Transverse colon (tissue), 4 donors: ENCODE data around the gene PABPN1. TPM values are rescaled to one million over a fixed set of nuclear protein-coding genes. Genes with fewer than 3 reads are reported as not detected.

ENCODE experiments used
- DNase-seq: peaks from one replicate; pipeline ENCODE4 v3.0.0-alpha.2; 2019
- H3K27ac ChIP-seq, 4 donors: fragments of 200-600 bp; sonication (generic); 2 replicates each; pipeline ENCODE4 v1.5.1; 2016 to 2018; ENCODE audit warnings: inconsistent platforms in 4 of 4
- H3K27me3 ChIP-seq: fragments of 200-600 bp; sonication (generic); 2 replicates; pipeline ENCODE4 v1.5.1; 2017; ENCODE audit warnings: inconsistent platforms
- H3K36me3 ChIP-seq, 4 donors: fragments of 200-600 bp; sonication (generic); 2 replicates each; pipeline ENCODE4 v1.5.1; 2017 to 2019; ENCODE audit warnings: inconsistent platforms in 4 of 4
- H3K4me1 ChIP-seq, 4 donors: fragments of 200-600 bp; sonication (generic); 2 replicates each; pipeline ENCODE4 v1.5.1; 2017 to 2020; ENCODE audit warnings: inconsistent platforms in 4 of 4
- H3K4me3 ChIP-seq, 4 donors: fragments of 200-600 bp; sonication (generic); 1 replicate in 1 of 4; 2 replicates in 3 of 4; pipeline versions ENCODE4 v1.5.1 to v1.6.1; 2017 to 2019; ENCODE audit warnings: inconsistent platforms in 4 of 4
- H3K9me3 ChIP-seq, 2 donors: fragments of 200-600 bp; sonication (generic); 2 replicates each; pipeline ENCODE4 v1.5.1; 2017 to 2019; ENCODE audit warnings: inconsistent platforms in 2 of 2
- CTCF ChIP-seq, 5 experiments: fragments of 200-600 bp in 3 of 5; fragments of 450-650 bp in 2 of 5; sonication (generic) in 3 of 5; IDR thresholded peaks; 1 replicate in 2 of 5; 2 replicates in 3 of 5; pipeline ENCODE4 v1.5.1; 2016 to 2017; ENCODE audit warnings: antibody characterized with exemption in 5 of 5, inconsistent platforms in 3 of 5, mild to moderate bottlenecking in 2 of 5, moderate library complexity in 1 of 5
- EP300 ChIP-seq: sonication (generic); formaldehyde crosslinking; IDR thresholded peaks from one replicate; pipeline ENCODE4 v1.6.1; 2017; ENCODE audit warnings: antibody characterized with exemption, low read depth
- POLR2A ChIP-seq: fragments of 450-650 bp; IDR thresholded peaks from one replicate; pipeline ENCODE4 v1.6.1; 2016; ENCODE audit warnings: antibody characterized with exemption, mild to moderate bottlenecking, moderate library complexity
- POLR2AphosphoS5 ChIP-seq, 3 donors: sonication (generic); formaldehyde crosslinking; IDR thresholded peaks; one replicate each; pipeline ENCODE4 v1.6.1; 2016; ENCODE audit warnings: antibody characterized with exemption in 3 of 3
- WGBS, 2 donors: methylation state at CpG; one replicate each; pipeline ENCODE4 v1.1.5; 2018; ENCODE audit warnings: low coverage in 1 of 2; 5-methylcytosine and 5-hydroxymethylcytosine counted together
- in situ Hi-C, 4 donors: fragments of 200-750 bp; cut with MboI; loops; one replicate each; pipeline versions ENCODE4 v1.15.0 to v1.15.1; 2017; ENCODE audit warnings: low sequenced_read_pairs in 3 of 4, low pct_ligation_motif_present in 1 of 4, low pct_unique_long_range_greater_than_20kb in 1 of 4
- intact Hi-C: fragments of 100-400 bp; cut with DNase I; formaldehyde crosslinking; loops from one replicate; pipeline ENCODE4 v1.15.1; 2023; ENCODE audit warnings: low total_unique reads
- total RNA-seq, 4 donors: library from RNA; depleted of rRNA; stranded (reverse); fragments of >200 nt; gene quantifications; one replicate each; pipeline ENCODE4 v1.1.0, GENCODE V29; 2016

The PABPN1 gene
- total RNA-seq, 4 donors from 2014 or later: 50.0 to 149 (median 63.7) TPM

DNA sequence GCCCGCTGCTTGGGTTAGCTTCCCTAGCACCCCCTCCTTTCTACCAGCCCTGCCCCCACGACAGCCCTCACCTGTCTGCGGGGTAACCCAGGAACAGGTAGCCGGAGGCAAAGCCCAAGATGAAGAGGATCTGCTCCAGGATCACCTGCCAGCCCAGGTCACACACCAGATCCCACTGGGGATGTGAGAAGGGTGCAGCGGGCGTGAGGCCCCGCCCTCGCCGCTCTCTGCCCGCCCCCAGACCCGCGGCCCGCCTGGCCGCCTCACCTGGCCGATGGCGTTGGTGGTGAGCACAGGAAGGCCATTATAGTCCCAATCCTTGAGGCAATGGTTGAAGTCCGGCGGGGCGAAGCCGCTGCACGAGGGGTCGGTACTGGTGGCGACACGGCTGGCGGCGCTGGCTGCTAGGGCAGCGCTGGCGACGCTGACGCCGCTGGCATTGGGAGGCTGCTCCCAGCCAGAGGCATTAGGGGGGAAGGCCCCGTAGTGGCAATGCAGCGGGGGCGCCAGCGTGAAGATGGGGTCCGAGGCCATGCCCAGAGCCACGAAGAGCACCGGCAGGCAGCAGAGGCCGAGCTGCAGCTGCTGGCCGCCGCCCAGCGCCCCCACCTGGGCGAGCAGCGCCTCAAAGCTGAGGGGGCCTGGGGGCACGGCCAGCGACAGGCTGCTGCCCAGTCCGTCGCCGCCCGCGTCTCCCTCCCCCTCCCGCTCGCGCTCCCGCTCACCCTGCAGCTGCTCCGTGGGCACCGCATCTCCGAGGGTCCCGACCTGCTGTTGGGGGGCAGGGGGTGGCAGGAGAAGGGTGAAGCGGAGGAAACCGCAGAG is 30.6 kb downstream of the PABPN1 start:
- TF ChIP-seq EP300: no peak
- TF ChIP-seq CTCF (IDR thresholded peaks at IDR 0.05): no peak
- no peak for TF ChIP-seq POLR2A
- TF ChIP-seq POLR2AphosphoS5 (IDR thresholded peaks at IDR 0.05): no peak
- Histone ChIP-seq H3K36me3 (no peaks in the 10 kb centered on the region), H3K9me3 (no peaks in the 10 kb centered on the region), H3K4me3 (peak overlapping the region; percentile 38 to 65 (median 45)), H3K27me3 (peaks cover 36% of the 10 kb centered on the region), H3K27ac (peak overlapping the region; percentile 52 to 77 (median 74)), H3K4me1 (peaks cover 6 to 17% (median 13%) of the 10 kb centered on the region in 4 donors)
- 9% methylated on average over 51 of the region's 61 CpGs; no CpG with 5 or more reads in 1 of the 2 donors for WGBS, 2 donors
- intact Hi-C loops: no loop called here
- in situ Hi-C loops: no loop called here
- no peak for DNase-seq

DNA sequence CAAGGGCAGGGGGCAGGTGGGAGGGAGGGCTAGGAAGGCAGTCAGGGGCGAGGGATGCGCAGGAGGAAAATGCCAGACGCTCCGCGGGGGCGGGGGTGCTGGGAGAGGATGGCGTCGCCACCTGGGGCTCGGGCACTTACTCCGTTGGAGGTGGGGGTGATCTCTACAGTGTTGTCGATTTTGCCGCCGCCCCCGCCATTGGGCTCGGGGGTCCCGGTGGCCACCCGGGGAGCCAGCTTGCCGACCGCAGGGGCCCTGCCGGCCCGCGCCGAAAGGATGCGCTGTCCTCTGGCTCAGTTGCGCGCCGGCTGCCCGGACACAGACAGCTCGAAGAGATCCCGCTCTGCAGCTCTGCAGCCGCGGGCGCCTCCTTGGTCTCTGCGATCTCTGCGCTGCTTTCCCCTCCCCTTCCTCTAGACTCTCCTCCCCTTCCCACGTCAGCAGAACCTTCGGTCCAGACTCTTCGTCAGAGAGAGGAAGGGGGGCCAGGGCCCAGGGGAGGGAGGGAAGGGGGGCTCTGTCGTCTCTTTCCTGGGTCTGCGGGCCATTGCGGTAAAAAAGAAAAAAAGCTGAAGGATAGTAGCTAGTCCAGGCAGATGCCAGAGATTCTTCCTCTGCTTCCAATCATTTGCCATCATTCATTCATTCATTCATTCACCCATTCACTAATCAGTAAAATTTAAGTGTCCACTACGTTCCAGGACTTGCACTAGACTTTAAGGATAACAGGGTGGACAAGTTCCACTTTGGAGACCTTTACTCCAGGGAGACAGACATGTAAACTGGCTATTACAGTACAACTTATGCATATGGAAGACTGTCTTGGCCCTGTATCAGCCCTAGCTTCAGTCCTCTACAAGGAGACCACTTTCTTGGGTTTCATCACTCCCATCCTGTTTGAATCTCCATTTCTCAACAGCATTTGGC is 31.5 kb downstream of the PABPN1 start, which contains the start of gene SLC22A17:
TSS of gene SLC22A17 (minus strand) at position 382 of the 927 bp plus-strand sequence.
- in situ Hi-C loops (no loop called here), intact Hi-C loops (no loop called here)
- H3K27ac ChIP-seq: peak within 1 kb of the TSS; percentile 52 to 77 (median 74)

GRCh38 chr14:23353433-23353780 is 32.1 kb downstream of the PABPN1 start:
- peaks cover 6 to 17% (median 13%) of the 10 kb centered on the region in 4 donors for H3K4me1 ChIP-seq
- WGBS, 2 donors: 74 to 100% methylated on average over 1 to 5 of the region's 5 CpGs
- no peaks in the 10 kb centered on the region for H3K36me3 ChIP-seq
- in situ Hi-C loops (no loop called here), intact Hi-C loops (no loop called here)
- no peak overlapping the region for H3K4me3 ChIP-seq
- no peaks in the 10 kb centered on the region for H3K9me3 ChIP-seq
- H3K27me3 ChIP-seq: peaks cover 36% of the 10 kb centered on the region
- no peak for DNase-seq
- no peak for TF ChIP-seq CTCF (IDR thresholded peaks at IDR 0.05)
- no peak for TF ChIP-seq POLR2A
- no peak for TF ChIP-seq EP300
- peak overlapping the region in 1 of 4 donors; percentile 8 for H3K27ac ChIP-seq

More for the DNA sequence above, 31.5 kb downstream of the PABPN1 start, which contains the start of gene SLC22A17:
- peak; percentile 69 for DNase-seq
- Histone ChIP-seq H3K4me3 (peak within 1 kb of the TSS; percentile 38 to 65 (median 45)), H3K27me3 (peaks cover 36% of the 10 kb centered on the region), H3K36me3 (no peaks in the 10 kb centered on the region), H3K4me1 (peaks cover 6 to 17% (median 13%) of the 10 kb centered on the region in 4 donors), H3K9me3 (no peaks in the 10 kb centered on the region)
- 3 to 33% methylated on average over 1 to 32 of the region's 42 CpGs for WGBS, 2 donors
- TF ChIP-seq POLR2AphosphoS5 (IDR thresholded peaks at IDR 0.05): peak; percentile 70 to 93 (median 74)
- no peak for TF ChIP-seq EP300
- peak in 1 of 5 experiments; percentile 16 for TF ChIP-seq CTCF (IDR thresholded peaks at IDR 0.05)
- peak; percentile 37 for TF ChIP-seq POLR2A

DNA sequence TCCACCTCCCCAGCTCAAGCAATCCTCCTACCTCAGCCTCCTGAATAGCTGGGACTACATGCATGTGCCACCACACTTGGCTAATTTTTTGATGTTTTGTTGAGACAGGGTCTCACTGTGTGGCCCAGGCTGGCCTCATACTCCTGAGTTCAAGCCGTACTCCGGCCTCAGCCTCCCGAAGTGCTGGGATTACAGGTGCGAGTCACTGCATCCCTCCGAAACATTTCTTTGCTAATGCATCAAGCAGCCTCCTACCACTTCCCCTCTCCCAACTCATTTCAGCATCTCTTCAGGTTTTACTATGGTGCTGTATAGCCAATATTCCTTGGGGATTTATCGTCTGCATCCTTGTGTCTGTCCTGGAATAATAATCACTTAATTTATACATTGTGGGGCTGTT is 33.7 kb downstream of the PABPN1 start:
- in situ Hi-C loops (no loop called here), intact Hi-C loops (no loop called here)
- Histone ChIP-seq H3K4me1 (peaks cover 6 to 17% (median 13%) of the 10 kb centered on the region in 4 donors), H3K9me3 (no peaks in the 10 kb centered on the region), H3K36me3 (no peaks in the 10 kb centered on the region), H3K27me3 (peaks cover 36% of the 10 kb centered on the region), H3K4me3 (no peak overlapping the region), H3K27ac (no peak overlapping the region)
- TF ChIP-seq POLR2AphosphoS5 (IDR thresholded peaks at IDR 0.05) (no peak), EP300 (no peak), POLR2A (no peak), CTCF (IDR thresholded peaks at IDR 0.05) (no peak)
- no peak for DNase-seq
- 71 to 76% methylated on average over 1 to 6 of the region's 6 CpGs for WGBS, 2 donors
